CD14-positive monocyte (primary cell): Measurements from ENCODE around the gene PRR36. TPM values are rescaled to one million over a fixed set of nuclear protein-coding genes. Genes with fewer than 3 reads are reported as not detected.

Experiments
- DNase-seq, 3 donors: peaks; one replicate each; pipeline ENCODE4 v3.0.0-alpha.2; 2011 to 2022
- H2AFZ ChIP-seq: 2 replicates; pipeline ENCODE4 v1.6.0; 2012; ENCODE audit warnings: mild to moderate bottlenecking, low read depth, low read length, inconsistent platforms; ENCODE audit not compliant: insufficient read depth, poor library complexity, severe bottlenecking
- H3K27ac ChIP-seq, 2 donors: 1 replicate in 1 of 2; 2 replicates in 1 of 2; pipeline ENCODE4 v1.5.1; 2012 to 2013; ENCODE audit warnings: low read length in 2 of 2, control low read depth in 1 of 2, inconsistent platforms in 1 of 2, low read depth in 1 of 2, mild to moderate bottlenecking in 1 of 2
- H3K27me3 ChIP-seq, 2 donors: one replicate each; pipeline versions ENCODE4 v1.6.0 to v1.6.1; 2011 to 2013; ENCODE audit warnings: low read length in 2 of 2; ENCODE audit not compliant: control insufficient read depth in 2 of 2, insufficient read depth in 2 of 2
- H3K36me3 ChIP-seq, 2 donors: replicated peaks in 1 of 2; 1 replicate in 1 of 2; 2 replicates in 1 of 2; pipeline versions ENCODE4 v1.5.1 to v1.6.1; 2012 to 2013; ENCODE audit warnings: low read length in 2 of 2, control low read depth in 1 of 2, inconsistent platforms in 1 of 2, mild to moderate bottlenecking in 1 of 2; ENCODE audit not compliant: insufficient read depth in 2 of 2, control insufficient read depth in 1 of 2
- H3K4me1 ChIP-seq, 2 donors: 1 replicate in 1 of 2; 2 replicates in 1 of 2; pipeline versions ENCODE4 v1.5.1 to v1.6.1; 2012 to 2013; ENCODE audit warnings: low read length in 2 of 2, control low read depth in 1 of 2, inconsistent platforms in 1 of 2, mild to moderate bottlenecking in 1 of 2, moderate library complexity in 1 of 2; ENCODE audit not compliant: insufficient read depth in 2 of 2, control insufficient read depth in 1 of 2
- H3K4me2 ChIP-seq: replicated peaks from 2 replicates; pipeline ENCODE3; 2012; ENCODE audit warnings: low read length, moderate library complexity, mild to moderate bottlenecking; ENCODE audit not compliant: poor library complexity, severe bottlenecking; ENCODE audit errors: extremely low read depth
- H3K4me3 ChIP-seq, 3 experiments: fragments of 200-600 bp in 1 of 3; sonication (generic) in 1 of 3; replicated peaks in 1 of 3; 1 replicate in 2 of 3; 2 replicates in 1 of 3; pipeline ENCODE4 v1.5.1; 2011 to 2013; ENCODE audit warnings: low read length in 3 of 3, mild to moderate bottlenecking in 3 of 3, control low read depth in 2 of 3, low read depth in 2 of 3, inconsistent platforms in 1 of 3, moderate library complexity in 1 of 3
- H3K79me2 ChIP-seq: 2 replicates; pipeline ENCODE4 v1.6.0; 2012; ENCODE audit warnings: mild to moderate bottlenecking, control low read depth, inconsistent platforms, low read length, moderate library complexity; ENCODE audit not compliant: insufficient read depth
- H3K9ac ChIP-seq: 2 replicates; pipeline ENCODE4 v1.6.0; 2017; ENCODE audit warnings: low read length, mild to moderate bottlenecking; ENCODE audit not compliant: insufficient read depth, poor library complexity, severe bottlenecking
- H3K9me3 ChIP-seq, 2 donors: replicated peaks in 1 of 2; 1 replicate in 1 of 2; 2 replicates in 1 of 2; pipeline versions ENCODE4 v1.5.1 to v1.6.1; 2012 to 2013; ENCODE audit warnings: low read length in 2 of 2, control low read depth in 1 of 2; ENCODE audit not compliant: control insufficient read depth in 1 of 2, insufficient read depth in 1 of 2
- H4K20me1 ChIP-seq: 2 replicates; pipeline ENCODE4 v1.6.0; 2012; ENCODE audit warnings: mild to moderate bottlenecking, low read length, control low read depth, moderate library complexity; ENCODE audit not compliant: insufficient read depth
- H3K27ac Mint-ChIP-seq, 7 donors: one replicate each; pipeline ENCODE4 v1.8.0; 2020; ENCODE audit warnings: mild to moderate bottlenecking in 7 of 7, mixed read lengths in 7 of 7, moderate library complexity in 6 of 7, inconsistent platforms in 2 of 7
- H3K27me3 Mint-ChIP-seq, 3 donors: one replicate each; pipeline ENCODE4 v1.8.0; 2021 to 2022; ENCODE audit warnings: low read depth in 3 of 3, mild to moderate bottlenecking in 3 of 3, mixed read lengths in 3 of 3, moderate library complexity in 3 of 3, inconsistent platforms in 1 of 3
- H3K36me3 Mint-ChIP-seq, 2 donors: one replicate each; pipeline ENCODE4 v1.8.0; 2020; ENCODE audit warnings: mixed read lengths in 2 of 2, inconsistent platforms in 1 of 2, mild to moderate bottlenecking in 1 of 2
- H3K4me1 Mint-ChIP-seq: one replicate; pipeline ENCODE4 v1.8.0; 2020; ENCODE audit warnings: mild to moderate bottlenecking, mixed read lengths
- H3K4me3 Mint-ChIP-seq, 2 donors: one replicate each; pipeline ENCODE4 v1.8.0; 2020; ENCODE audit warnings: mild to moderate bottlenecking in 2 of 2, mixed read lengths in 2 of 2, moderate library complexity in 1 of 2
- H3K9me3 Mint-ChIP-seq, 7 donors: one replicate each; pipeline ENCODE4 v1.8.0; 2020 to 2022; ENCODE audit warnings: mixed read lengths in 7 of 7, mild to moderate bottlenecking in 6 of 7, moderate library complexity in 6 of 7, inconsistent platforms in 2 of 7
- CTCF ChIP-seq: fragments of 200-600 bp; IDR thresholded peaks from one replicate; pipeline ENCODE4 v1.8.0; 2022; ENCODE audit warnings: antibody characterized with exemption, mild to moderate bottlenecking
- WGBS: methylation state at CpG from one replicate; pipeline ENCODE4 v1.1.5; 2013; ENCODE audit warnings: missing lambda C conversion rate; ENCODE audit not compliant: insufficient coverage; 5-methylcytosine and 5-hydroxymethylcytosine counted together
- intact Hi-C, 2 donors: fragments of 100-400 bp; cut with micrococcal nuclease; formaldehyde crosslinking; loops; one replicate each; pipeline versions ENCODE4 v1.15.0 to v1.15.1; 2023
- polyA plus RNA-seq, 3 donors: library from polyadenylated mRNA; depleted of rRNA in 1 of 3; unstranded in 2 of 3; stranded (reverse) in 1 of 3; fragments of 300-500 nt in 2 of 3; fragments of >200 nt in 1 of 3; fragmentation: Illumina TruSeq in 2 of 3; gene quantifications; 1 replicate in 2 of 3; 2 replicates in 1 of 3; pipeline ENCODE4 v1.2.3, GENCODE V29; 2012 to 2021

The PRR36 gene
- polyA plus RNA-seq, 3 donors = not detected

- no peak for DNase-seq
- Histone ChIP-seq H3K27ac (no peak overlapping the region), H3K4me2 (no peak overlapping the region), H4K20me1 (peaks cover 7% of the 10 kb centered on the region), H3K9ac (no peak overlapping the region), H3K4me1 (peaks cover 29 to 46% of the 10 kb centered on the region in 2 donors), H3K79me2 (no peaks in the 10 kb centered on the region), H3K36me3 (peaks cover 12 to 15% of the 10 kb centered on the region in 2 donors), H3K9me3 (peaks cover 0 to 5% of the 10 kb centered on the region in 2 donors), H3K27me3 (peaks cover 5 to 11% of the 10 kb centered on the region in 2 donors), H2AFZ (no peak overlapping the region), H3K4me3 (no peak overlapping the region)
- peak overlapping the region in 1 of 7 donors; percentile 46 for H3K27ac Mint-ChIP-seq
- intact Hi-C loops = loop anchor here (5.0 to 10.0 kb wide), 3 partner anchors 51 to 1891 kb away; partner anchors contain the start of genes FBXL12 (in 1 of the 2) and PRR36 (in 1 of the 2)
- TF ChIP-seq CTCF = no peak
- 91% methylated on average over 21 of the region's 31 CpGs for WGBS
- peaks cover 19% of the 10 kb centered on the region in 2 donors for H3K36me3 Mint-ChIP-seq
- no peak overlapping the region for H3K4me3 Mint-ChIP-seq
- H3K4me1 Mint-ChIP-seq = peaks cover 32% of the 10 kb centered on the region
- H3K27me3 Mint-ChIP-seq = peaks cover 25 to 35% (median 28%) of the 10 kb centered on the region in 3 donors
- peaks cover 0 to 8% (median 4%) of the 10 kb centered on the region in 7 donors for H3K9me3 Mint-ChIP-seq
Measured at GRCh38 chr19:7923295-7924191, 49.4 kb upstream of the PRR36 start.

GRCh38 chr19:7922836-7923195 is 48.6 kb upstream of the PRR36 start:
- peaks cover 29 to 54% of the 10 kb centered on the region in 2 donors for H3K4me1 ChIP-seq
- peaks cover 7% of the 10 kb centered on the region for H4K20me1 ChIP-seq
- no peak for TF ChIP-seq CTCF
- H3K9ac ChIP-seq = no peak overlapping the region
- H3K36me3 Mint-ChIP-seq = peaks cover 19% of the 10 kb centered on the region in 2 donors
- peaks cover 33 to 43% (median 35%) of the 10 kb centered on the region in 3 donors for H3K27me3 Mint-ChIP-seq
- peaks cover 12 to 15% of the 10 kb centered on the region in 2 donors for H3K36me3 ChIP-seq
- H3K27me3 ChIP-seq = peaks cover 10 to 18% of the 10 kb centered on the region in 2 donors
- H3K4me2 ChIP-seq = no peak overlapping the region
- H3K4me3 ChIP-seq = no peak overlapping the region
- intact Hi-C loops = loop anchor here (5.0 to 10.0 kb wide), 3 partner anchors 51 to 1892 kb away; partner anchors contain the start of genes FBXL12 (in 1 of the 2) and PRR36 (in 1 of the 2)
- WGBS = 95% methylated on average over 5 of the region's 8 CpGs
- peaks cover 40% of the 10 kb centered on the region for H3K4me1 Mint-ChIP-seq
- no peaks in the 10 kb centered on the region for H3K79me2 ChIP-seq
- H3K9me3 ChIP-seq = peaks cover 0 to 8% of the 10 kb centered on the region in 2 donors
- peak overlapping the region in 1 of 7 donors; percentile 46 for H3K27ac Mint-ChIP-seq
- no peak overlapping the region for H3K4me3 Mint-ChIP-seq
- H3K9me3 Mint-ChIP-seq = peaks cover 0 to 14% (median 9%) of the 10 kb centered on the region in 7 donors
- no peak for DNase-seq
- H3K27ac ChIP-seq = no peak overlapping the region
- no peak overlapping the region for H2AFZ ChIP-seq
